ENCODE data around the gene TRIM46. TPM values are rescaled to one million over a fixed set of nuclear protein-coding genes. Genes with fewer than 3 reads are reported as not detected.
A peak's percentile ranks its signal among the peaks of the same experiment; 100 is the strongest.

Gene TRIM46
- total and polyA plus RNA-seq, 2 of the 13 experiments (the other 11 are each of a cell fraction or from before 2014, with no cell fraction given) = 0.04 to 0.09 TPM

DNA sequence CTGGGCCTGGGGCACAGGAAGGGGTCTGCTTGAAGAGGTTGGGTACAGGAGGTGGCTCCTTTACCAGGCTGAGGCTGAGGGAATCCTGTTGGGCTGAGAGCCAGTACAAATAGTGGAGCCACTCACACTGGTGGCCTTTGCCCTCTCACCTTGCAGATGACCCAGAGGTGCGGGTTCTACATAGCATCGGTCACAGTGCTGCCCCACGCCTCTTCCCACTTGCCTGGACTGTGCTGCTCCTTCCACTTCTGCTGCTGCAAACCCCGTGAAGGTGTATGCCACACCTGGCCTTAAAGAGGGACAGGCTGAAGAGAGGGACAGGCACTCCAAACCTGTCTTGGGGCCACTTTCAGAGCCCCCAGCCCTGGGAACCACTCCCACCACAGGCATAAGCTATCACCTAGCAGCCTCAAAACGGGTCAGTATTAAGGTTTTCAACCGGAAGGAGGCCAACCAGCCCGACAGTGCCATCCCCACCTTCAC is 39.8 kb upstream of the TRIM46 start (continued):
- TF ChIP-seq MTA1 (CRISPR knock-in tag; IDR thresholded peaks at IDR 0.05; ENCODE audit: borderline replicate concordance) (peak; percentile 20; the same call in 1 of the 2 replicates), KLF12 (CRISPR knock-in tag; IDR thresholded peaks at IDR 0.05; ENCODE audit: borderline replicate concordance) (no peak), RXRA (CRISPR knock-in tag; IDR thresholded peaks at IDR 0.05) (peak; percentile 62; the same call in 1 of the 2 replicates), SKI (IDR thresholded peaks at IDR 0.05; ENCODE audit: partially characterized antibody) (peak; percentile 8), ZNF263 (CRISPR knock-in tag; IDR thresholded peaks at IDR 0.05) (no peak), NR2F6 (IDR thresholded peaks at IDR 0.05) (peak; percentile 91), NR2F6 (CRISPR knock-in tag; IDR thresholded peaks at IDR 0.05) (peak; percentile 92), TBP (CRISPR knock-in tag; IDR thresholded peaks at IDR 0.05) (no peak), NONO (IDR thresholded peaks at IDR 0.05) (no peak), NONO (CRISPR knock-in tag; conservative IDR thresholded peaks at IDR 0.05) (0 out of 2 replicates have a peak, but pooled peaks have one; percentile 24), ZSCAN22 (CRISPR knock-in tag; IDR thresholded peaks at IDR 0.05) (no peak), ZNF446 (CRISPR knock-in tag; IDR thresholded peaks at IDR 0.05) (no peak), IRF2 (CRISPR knock-in tag; IDR thresholded peaks at IDR 0.05) (no peak), HOXA7 (CRISPR knock-in tag; IDR thresholded peaks at IDR 0.05) (no peak), HNF4G (IDR thresholded peaks at IDR 0.05; ENCODE audit: borderline replicate concordance, low read depth, low read length) (peak; percentile 67; the same call in 1 of the 2 replicates), HNF4G (CRISPR knock-in tag; IDR thresholded peaks at IDR 0.05; ENCODE audit: borderline replicate concordance, low read depth) (no peak), ZNF253 (CRISPR knock-in tag; IDR thresholded peaks at IDR 0.05; ENCODE audit: borderline replicate concordance) (no peak), MATR3 (CRISPR knock-in tag; IDR thresholded peaks at IDR 0.05) (no peak), CENPX (CRISPR knock-in tag; IDR thresholded peaks at IDR 0.05) (no peak), UBTF (CRISPR knock-in tag; IDR thresholded peaks at IDR 0.05) (peak; percentile 32), POLR2A (IDR thresholded peaks at IDR 0.05; ENCODE audit: insufficient read depth in 1 of 2, low read depth in 2 of 2, low read length in 2 of 2) (0 out of 4 replicates have a peak, but pooled peaks of 1 of the 2 experiments have one; percentile 22), GMEB1 (CRISPR knock-in tag; IDR thresholded peaks at IDR 0.05; ENCODE audit: borderline replicate concordance) (no peak), HDAC1 (CRISPR knock-in tag; IDR thresholded peaks at IDR 0.05) (no peak), ARHGAP35 (CRISPR knock-in tag; IDR thresholded peaks at IDR 0.05; ENCODE audit: borderline replicate concordance) (no peak), AGO2 (optimal IDR thresholded peaks at IDR 0.05; ENCODE audit: low read depth, low read length) (peak; percentile 41), ZNF572 (CRISPR knock-in tag; IDR thresholded peaks at IDR 0.05) (no peak), ATF4 (CRISPR knock-in tag; IDR thresholded peaks at IDR 0.05) (no peak)
- TF ChIP-seq, protein P1, sequence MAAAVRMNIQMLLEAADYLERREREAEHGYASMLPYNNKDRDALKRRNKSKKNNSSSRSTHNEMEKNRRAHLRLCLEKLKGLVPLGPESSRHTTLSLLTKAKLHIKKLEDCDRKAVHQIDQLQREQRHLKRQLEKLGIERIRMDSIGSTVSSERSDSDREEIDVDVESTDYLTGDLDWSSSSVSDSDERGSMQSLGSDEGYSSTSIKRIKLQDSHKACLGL (CRISPR knock-in tag; IDR thresholded peaks at IDR 0.05) = no peak
